Testis (tissue), 2 donors: ENCODE measurements around the gene PIGO.
A peak's percentile ranks its signal among the peaks of the same experiment; 100 is the strongest.

Experiments
- POLR2A ChIP-seq: fragments of 450-650 bp; IDR thresholded peaks from one replicate; pipeline ENCODE4 v1.6.1; 2017; ENCODE audit warnings: antibody characterized with exemption, mild to moderate bottlenecking, moderate library complexity
- TF ChIP-seq, protein P1 (sequence below), 3 experiments: fragments of 450-650 bp in 2 of 3; fragments of 200-600 bp in 1 of 3; sonication (generic) in 1 of 3; IDR thresholded peaks; one replicate each; pipeline ENCODE4 v1.5.1; 2016 to 2019; ENCODE audit warnings: antibody characterized with exemption in 3 of 3, mild to moderate bottlenecking in 2 of 3, moderate library complexity in 1 of 3

DNA sequence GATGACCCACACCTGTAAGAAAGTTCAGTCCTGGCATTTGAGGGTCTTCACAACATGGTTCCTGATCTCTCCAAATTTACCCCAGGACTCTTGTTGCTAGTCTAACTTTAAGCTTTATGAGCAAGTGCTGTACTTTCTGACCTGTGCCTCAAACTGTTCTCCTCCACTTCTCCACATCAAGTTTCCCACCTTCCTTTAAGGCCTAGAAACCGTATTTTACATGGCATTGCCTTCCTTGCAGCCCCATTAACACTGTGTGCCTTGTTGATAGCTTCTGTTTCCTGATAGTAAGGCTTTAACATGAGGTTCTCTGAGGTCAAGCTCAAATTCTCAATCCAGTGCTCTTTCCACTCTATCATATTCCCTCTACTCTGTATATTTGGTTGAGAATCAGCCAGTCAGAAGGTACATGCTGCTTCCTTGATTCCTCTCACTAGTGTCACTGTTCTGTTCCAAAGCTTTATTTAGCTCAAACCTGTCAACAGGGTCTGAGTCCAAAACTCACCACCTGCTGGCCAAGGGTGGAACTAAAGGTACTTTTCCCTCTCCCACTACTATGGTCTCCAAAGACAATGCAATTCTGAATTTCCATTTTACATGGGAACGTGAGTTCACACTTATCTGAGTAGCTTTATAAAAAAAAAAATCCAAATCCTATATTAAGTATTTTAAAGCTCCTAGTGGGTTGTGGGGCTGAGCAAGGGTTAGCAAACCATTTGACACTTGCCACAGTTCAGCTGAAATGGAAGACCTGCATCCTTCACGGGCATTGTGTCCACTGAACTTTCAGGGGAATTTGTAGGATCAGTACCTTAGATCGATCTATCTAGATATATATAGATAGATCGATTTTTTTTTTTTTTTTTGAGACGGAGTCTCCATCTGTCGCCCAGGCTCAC lies 45.1 kb downstream of the PIGO start:
- TF ChIP-seq, protein P1, sequence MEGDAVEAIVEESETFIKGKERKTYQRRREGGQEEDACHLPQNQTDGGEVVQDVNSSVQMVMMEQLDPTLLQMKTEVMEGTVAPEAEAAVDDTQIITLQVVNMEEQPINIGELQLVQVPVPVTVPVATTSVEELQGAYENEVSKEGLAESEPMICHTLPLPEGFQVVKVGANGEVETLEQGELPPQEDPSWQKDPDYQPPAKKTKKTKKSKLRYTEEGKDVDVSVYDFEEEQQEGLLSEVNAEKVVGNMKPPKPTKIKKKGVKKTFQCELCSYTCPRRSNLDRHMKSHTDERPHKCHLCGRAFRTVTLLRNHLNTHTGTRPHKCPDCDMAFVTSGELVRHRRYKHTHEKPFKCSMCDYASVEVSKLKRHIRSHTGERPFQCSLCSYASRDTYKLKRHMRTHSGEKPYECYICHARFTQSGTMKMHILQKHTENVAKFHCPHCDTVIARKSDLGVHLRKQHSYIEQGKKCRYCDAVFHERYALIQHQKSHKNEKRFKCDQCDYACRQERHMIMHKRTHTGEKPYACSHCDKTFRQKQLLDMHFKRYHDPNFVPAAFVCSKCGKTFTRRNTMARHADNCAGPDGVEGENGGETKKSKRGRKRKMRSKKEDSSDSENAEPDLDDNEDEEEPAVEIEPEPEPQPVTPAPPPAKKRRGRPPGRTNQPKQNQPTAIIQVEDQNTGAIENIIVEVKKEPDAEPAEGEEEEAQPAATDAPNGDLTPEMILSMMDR (IDR thresholded peaks at IDR 0.05), result peak; percentile 38 to 65 (median 64)
- TF ChIP-seq POLR2A, result no peak
